ENCODE measurements around the gene GPRC5D. TPM values are rescaled to one million over a fixed set of nuclear protein-coding genes. Genes with fewer than 3 reads are reported as not detected.

Gene GPRC5D
- total RNA-seq, 1 donor from 2014 or later = not detected

GRCh38 chr12:12945591-12945990 is 6.4 kb downstream of the GPRC5D start:
- Mint-ChIP-seq H3K4me1 (ENCODE audit: unreplicated experiment) (no peaks in the 10 kb centered on the region), H3K36me3 (peaks cover 14% of the 10 kb centered on the region), H3K9me3 (peaks cover 6% of the 10 kb centered on the region), H3K27ac (no peak overlapping the region), H3K4me3 (no peak overlapping the region), H3K27me3 (no peaks in the 10 kb centered on the region)
- DNase-seq (ENCODE audit: extremely low spot score, unreplicated experiment) = no peak
- TF ChIP-seq CTCF (conservative IDR thresholded peaks at IDR 0.05) = no peak

- Mint-ChIP-seq H3K27ac (no peak overlapping the region), H3K9me3 (no peaks in the 10 kb centered on the region), H3K27me3 (no peaks in the 10 kb centered on the region), H3K4me1 (ENCODE audit: unreplicated experiment) (no peaks in the 10 kb centered on the region), H3K36me3 (peaks cover 3% of the 10 kb centered on the region), H3K4me3 (no peak overlapping the region)
- no peak for TF ChIP-seq CTCF (conservative IDR thresholded peaks at IDR 0.05)
- no peak for DNase-seq (ENCODE audit: extremely low spot score, unreplicated experiment)
These were observed 8.2 kb downstream of the GPRC5D start for GRCh38 chr12:12943586-12944260.

- no peak for TF ChIP-seq CTCF (conservative IDR thresholded peaks at IDR 0.05)
- Mint-ChIP-seq H3K4me1 (ENCODE audit: unreplicated experiment) (no peaks in the 10 kb centered on the region), H3K27ac (no peak overlapping the region), H3K27me3 (no peaks in the 10 kb centered on the region), H3K4me3 (no peak overlapping the region), H3K9me3 (no peaks in the 10 kb centered on the region), H3K36me3 (peaks cover 10% of the 10 kb centered on the region)
- no peak for DNase-seq (ENCODE audit: extremely low spot score, unreplicated experiment)
These were observed 10.3 kb downstream of the GPRC5D start for GRCh38 chr12:12941450-12942350.

GRCh38 chr12:12939888-12940287 is 12.1 kb downstream of the GPRC5D start:
- no peak overlapping the region for H3K4me3 Mint-ChIP-seq
- no peaks in the 10 kb centered on the region for H3K4me1 Mint-ChIP-seq (ENCODE audit: unreplicated experiment)
- H3K27ac Mint-ChIP-seq = no peak overlapping the region
- no peak for DNase-seq (ENCODE audit: extremely low spot score, unreplicated experiment)
- TF ChIP-seq CTCF (conservative IDR thresholded peaks at IDR 0.05) = no peak
- H3K27me3 Mint-ChIP-seq = no peaks in the 10 kb centered on the region
- H3K9me3 Mint-ChIP-seq = no peaks in the 10 kb centered on the region
- H3K36me3 Mint-ChIP-seq = peaks cover 14% of the 10 kb centered on the region

GRCh38 chr12:12938541-12938940 is 13.4 kb downstream of the GPRC5D start:
- H3K9me3 Mint-ChIP-seq = no peaks in the 10 kb centered on the region
- TF ChIP-seq CTCF (conservative IDR thresholded peaks at IDR 0.05) = no peak

More at GRCh38 chr12:12938541-12938940, 13.4 kb downstream of the GPRC5D start:
- Mint-ChIP-seq H3K27ac (no peak overlapping the region), H3K4me3 (no peak overlapping the region), H3K27me3 (no peaks in the 10 kb centered on the region), H3K36me3 (peaks cover 11% of the 10 kb centered on the region), H3K4me1 (ENCODE audit: unreplicated experiment) (no peaks in the 10 kb centered on the region)
- no peak for DNase-seq (ENCODE audit: extremely low spot score, unreplicated experiment)

Measured in type B pancreatic cell (in vitro differentiated cells).